DMS53 treated with DMSO at 0.1 percent for 48 hours (cell line): Measurements from ENCODE around the gene ETFA.

Experiments
- DNase-seq: peaks from one replicate; lab custom pipeline; 2025; ENCODE audit not compliant: unreplicated experiment; lab: John Stamatoyannopoulos, UW

ETFA gene

GRCh38 chr15:76340803-76341365, 29.6 kb upstream of the ETFA start:
- DNase-seq, result no peak

- DNase-seq, result no peak
Observed at GRCh38 chr15:76340198-76340802, 29.0 kb upstream of the ETFA start.

- no peak for DNase-seq
Observed at GRCh38 chr15:76339305-76340197, 28.3 kb upstream of the ETFA start.

GRCh38 chr15:76338486-76339304, 27.4 kb upstream of the ETFA start:
- DNase-seq, result no peak

- DNase-seq, result no peak
Observed at GRCh38 chr15:76337696-76338485, 26.6 kb upstream of the ETFA start.

- no peak for DNase-seq
Observed at GRCh38 chr15:76337059-76337695, 25.9 kb upstream of the ETFA start.

GRCh38 chr15:76336254-76337058, 25.2 kb upstream of the ETFA start, which contains the start of gene ISL2:
Gene ISL2 (plus strand): TSS chr15:76336773. CDS start chr15:76336884, 111 bp downstream.
- DNase-seq, result peak; percentile 73

- DNase-seq, result peak; percentile 37
Observed at GRCh38 chr15:76335307-76336253, 24.3 kb upstream of the ETFA start.

GRCh38 chr15:76334438-76335306, 23.4 kb upstream of the ETFA start:
- no peak for DNase-seq

GRCh38 chr15:76333720-76334437, 22.6 kb upstream of the ETFA start:
- no peak for DNase-seq

- no peak for DNase-seq
Observed at GRCh38 chr15:76333309-76333708, 22.0 kb upstream of the ETFA start.

GRCh38 chr15:76332796-76333195, 21.5 kb upstream of the ETFA start:
- no peak for DNase-seq

- no peak for DNase-seq
Observed at GRCh38 chr15:76330080-76330680, 18.9 kb upstream of the ETFA start.

GRCh38 chr15:76328958-76329357, 17.7 kb upstream of the ETFA start:
- DNase-seq, result no peak

GRCh38 chr15:76328106-76328696, 16.9 kb upstream of the ETFA start:
- DNase-seq, result no peak
